PC-9 (cell line): Measurements from ENCODE around the gene BCKDHA. TPM values are rescaled to one million over a fixed set of nuclear protein-coding genes. Genes with fewer than 3 reads are reported as not detected.

Experiments
- BruUV-seq: library from RNA; stranded (reverse); fragments of 400-500 nt; replicated peaks from 2 replicates; lab custom pipeline; 2021; lab: Mats Ljungman, UMichigan
- CTCF ChIA-PET: fragments of 300-600 bp; sonication (Branson Sonifier 250); formaldehyde crosslinking; loops from one replicate; lab custom pipeline; 2022; ENCODE audit warnings: antibody characterized with exemption; lab: Charles Lee
- POLR2A ChIA-PET: fragments of 300-600 bp; sonication (Branson Sonifier 250); formaldehyde crosslinking; loops from one replicate; lab custom pipeline; 2022; ENCODE audit warnings: antibody characterized with exemption; ENCODE audit not compliant: unreplicated experiment; lab: Charles Lee
- DNase-seq, 2 experiments: peaks; one replicate each; pipeline versions ENCODE4 v3.0.0 to v3.0.0-alpha.2; 2015 to 2022; ENCODE audit warnings: mixed read lengths in 1 of 2
- H2AFZ ChIP-seq: fragments of 200-600 bp; sonication (generic); 2 replicates; pipeline ENCODE4 v1.8.1; 2017; ENCODE audit warnings: antibody characterized with exemption
- H3F3A ChIP-seq: fragments of 200-600 bp; sonication (generic); 2 replicates; pipeline ENCODE4 v1.8.1; 2017; ENCODE audit warnings: antibody characterized with exemption, mild to moderate bottlenecking, low read depth; ENCODE audit not compliant: insufficient read depth
- H3K27ac ChIP-seq: fragments of 200-600 bp; sonication (generic); 2 replicates; pipeline ENCODE4 v1.6.1; 2016; ENCODE audit warnings: mixed run types
- H3K27me3 ChIP-seq: fragments of 200-600 bp; sonication (generic); 2 replicates; pipeline ENCODE4 v1.6.1; 2016; ENCODE audit warnings: low read depth, mixed run types; ENCODE audit not compliant: insufficient read depth
- H3K36me3 ChIP-seq: fragments of 200-600 bp; sonication (generic); 2 replicates; pipeline ENCODE4 v1.6.1; 2016; ENCODE audit warnings: low read depth, mixed run types
- H3K4me1 ChIP-seq: fragments of 200-600 bp; sonication (generic); replicated peaks from 2 replicates; pipeline ENCODE4 v1.6.1; 2016; ENCODE audit warnings: mixed run types; ENCODE audit not compliant: insufficient read depth
- H3K4me2 ChIP-seq: fragments of 200-600 bp; sonication (generic); 2 replicates; pipeline ENCODE4 v1.6.1; 2017; ENCODE audit warnings: mixed run types
- H3K4me3 ChIP-seq: fragments of 200-600 bp; sonication (generic); 2 replicates; pipeline ENCODE4 v1.6.1; 2016; ENCODE audit warnings: mixed run types
- H3K79me2 ChIP-seq: fragments of 200-600 bp; sonication (generic); 2 replicates; pipeline ENCODE4 v1.6.1; 2017; ENCODE audit warnings: low read depth, mixed run types
- H3K9me2 ChIP-seq: fragments of 200-600 bp; sonication (generic); 2 replicates; pipeline ENCODE4 v1.8.1; 2017; ENCODE audit warnings: mild to moderate bottlenecking; ENCODE audit not compliant: insufficient read depth
- H3K9me3 ChIP-seq: fragments of 200-600 bp; sonication (generic); 2 replicates; pipeline ENCODE4 v1.8.1; 2016; ENCODE audit warnings: low read depth; ENCODE audit not compliant: insufficient read depth
- H4K20me1 ChIP-seq: fragments of 200-600 bp; sonication (generic); 2 replicates; pipeline ENCODE4 v1.8.1; 2017; ENCODE audit not compliant: insufficient read depth
- CTCF ChIP-seq: fragments of 200-600 bp; sonication (generic); conservative IDR thresholded peaks from 2 replicates; pipeline ENCODE4 v1.6.1; 2017; ENCODE audit warnings: mixed run types, antibody characterized with exemption, mild to moderate bottlenecking, moderate library complexity
- EZH2 ChIP-seq: fragments of 200-600 bp; sonication (generic); IDR thresholded peaks from 2 replicates; pipeline ENCODE4 v1.8.0; 2017; ENCODE audit warnings: antibody characterized with exemption, low read depth
- intact Hi-C: fragments of 100-400 bp; cut with micrococcal nuclease; formaldehyde crosslinking; loops from one replicate; pipeline ENCODE4 v1.10.0; 2022; ENCODE audit not compliant: unreplicated experiment
- total RNA-seq: library from RNA; stranded (reverse); gene quantifications from 2 replicates; pipeline ENCODE4 v1.2.3, GENCODE V29; 2021

Gene BCKDHA
- total RNA-seq, 1 experiment from 2014 or later, result 26.3 TPM

DNA sequence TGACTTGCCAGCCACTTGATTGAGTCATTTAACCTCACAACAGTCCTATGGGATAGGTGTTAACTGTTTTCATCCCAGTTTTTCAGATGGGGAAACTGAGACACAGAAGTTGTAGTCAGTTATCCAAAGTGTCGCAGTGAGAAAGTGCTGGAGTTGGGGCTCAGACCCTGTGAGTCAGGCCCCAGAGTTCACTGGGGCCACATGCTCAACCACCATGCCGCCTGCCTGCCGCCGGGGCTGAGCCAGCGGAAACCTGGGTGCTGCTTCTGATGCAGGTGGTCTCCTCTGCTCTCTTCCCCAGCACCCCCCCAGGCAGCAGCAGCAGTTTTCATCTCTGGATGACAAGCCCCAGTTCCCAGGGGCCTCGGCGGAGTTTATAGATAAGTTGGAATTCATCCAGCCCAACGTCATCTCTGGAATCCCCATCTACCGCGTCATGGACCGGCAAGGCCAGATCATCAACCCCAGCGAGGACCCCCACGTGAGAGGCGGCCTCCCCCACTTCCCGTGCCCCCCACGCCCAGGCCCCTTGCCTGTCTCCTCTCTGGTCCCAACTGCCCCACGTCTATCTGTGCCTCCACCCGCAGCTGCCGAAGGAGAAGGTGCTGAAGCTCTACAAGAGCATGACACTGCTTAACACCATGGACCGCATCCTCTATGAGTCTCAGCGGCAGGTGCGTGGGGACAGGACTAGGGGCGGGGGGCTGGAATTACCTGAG lies 12.9 kb downstream of the BCKDHA start:
- Histone ChIP-seq H3K9me3 (no peaks in the 10 kb centered on the region), H2AFZ (no peak overlapping the region), H3K27ac (no peak overlapping the region), H3K9me2 (no peaks in the 10 kb centered on the region), H3F3A (no peaks in the 10 kb centered on the region), H3K79me2 (no peaks in the 10 kb centered on the region), H3K36me3 (no peaks in the 10 kb centered on the region), H3K4me1 (peaks cover 9% of the 10 kb centered on the region), H3K4me2 (no peak overlapping the region), H4K20me1 (no peaks in the 10 kb centered on the region), H3K4me3 (no peak overlapping the region), H3K27me3 (no peaks in the 10 kb centered on the region)
- TF ChIP-seq CTCF (no peak), EZH2 (no peak)
- no TSS peak for BruUV-seq
- intact Hi-C loops, result no loop called here
- DNase-seq, result no peak
- CTCF ChIA-PET, result interaction anchor here (0.5 kb wide), 1 partner anchor 343 kb away, joined by 3 read pairs; no protein-coding TSS in a partner anchor
- POLR2A ChIA-PET, result interaction anchor here (1.2 kb wide), 1 partner anchor 29 kb away, joined by 6 read pairs; no protein-coding TSS in a partner anchor

DNA sequence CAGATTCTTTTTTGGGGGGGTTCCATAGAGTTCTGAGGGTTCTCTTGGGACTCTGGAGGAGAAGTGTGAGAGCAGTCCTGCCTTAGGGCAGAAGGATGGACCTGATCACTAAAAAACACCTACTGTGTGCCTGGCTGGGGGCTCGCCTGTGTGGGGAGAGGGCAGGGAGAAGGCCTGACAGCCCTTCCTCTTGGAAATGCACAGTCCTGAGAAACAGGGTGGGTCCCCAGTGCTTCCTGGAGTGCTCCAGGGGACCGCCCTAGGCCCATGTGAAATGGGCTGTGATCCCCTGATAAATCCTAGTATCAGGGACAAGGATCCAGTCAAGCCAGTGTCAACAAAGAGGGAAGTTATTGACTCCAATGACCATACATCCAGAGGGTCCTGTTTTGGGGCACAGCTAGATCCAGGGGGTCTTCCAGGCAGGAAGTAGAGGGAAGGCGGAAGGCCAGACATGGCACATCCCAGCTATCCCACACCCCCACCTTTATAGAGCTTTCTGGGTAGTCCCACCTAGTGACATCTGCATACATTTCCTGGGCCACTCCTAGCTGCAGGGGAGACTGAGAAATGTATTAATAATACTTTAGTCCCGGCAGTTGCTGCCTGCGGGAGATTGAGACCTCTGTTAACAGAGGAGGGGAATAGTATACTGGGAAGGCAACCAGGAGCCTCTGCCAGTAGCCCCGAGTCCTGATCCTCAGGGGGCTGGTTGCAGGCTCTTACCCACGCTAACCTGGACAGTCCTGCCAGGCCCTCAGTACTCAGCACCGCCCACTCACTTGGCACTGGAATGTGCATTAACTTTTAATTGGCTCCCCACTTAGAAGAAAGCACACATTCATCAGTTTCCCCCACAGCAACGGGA lies 13.7 kb downstream of the BCKDHA start:
- H3F3A ChIP-seq, result no peaks in the 10 kb centered on the region
- BruUV-seq, result no TSS peak
- no peaks in the 10 kb centered on the region for H3K36me3 ChIP-seq
- H3K4me3 ChIP-seq, result no peak overlapping the region
- no peak for TF ChIP-seq EZH2
- no peak for TF ChIP-seq CTCF
- H4K20me1 ChIP-seq, result no peaks in the 10 kb centered on the region
- H3K9me3 ChIP-seq, result no peaks in the 10 kb centered on the region
- ChIA-PET CTCF (no interaction called here), POLR2A (no interaction called here)
- no peak for DNase-seq
- no peak overlapping the region for H3K4me2 ChIP-seq
- no peak overlapping the region for H2AFZ ChIP-seq
- H3K4me1 ChIP-seq, result peaks cover 9% of the 10 kb centered on the region
- intact Hi-C loops, result no loop called here
- H3K9me2 ChIP-seq, result no peaks in the 10 kb centered on the region
- H3K79me2 ChIP-seq, result no peaks in the 10 kb centered on the region
- H3K27ac ChIP-seq, result no peak overlapping the region
- no peaks in the 10 kb centered on the region for H3K27me3 ChIP-seq

DNA sequence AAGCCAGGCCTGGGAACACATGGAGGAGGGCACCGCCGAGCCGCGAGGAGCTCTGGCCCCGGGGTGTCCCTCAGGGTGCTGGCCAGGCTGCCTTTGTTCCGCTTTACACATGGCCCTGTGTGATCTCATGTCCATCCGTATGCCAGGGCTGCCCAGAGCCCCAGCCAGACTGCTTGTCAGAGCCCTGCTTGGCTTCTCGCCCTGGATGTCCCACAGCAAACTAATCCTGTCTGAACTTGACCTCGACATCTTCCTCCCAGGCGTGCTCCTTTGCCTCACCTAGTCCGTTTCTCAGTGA lies 14.3 kb downstream of the BCKDHA start:
- Histone ChIP-seq H3F3A (no peaks in the 10 kb centered on the region), H3K9me3 (no peaks in the 10 kb centered on the region), H3K4me2 (no peak overlapping the region), H4K20me1 (no peaks in the 10 kb centered on the region), H3K27ac (no peak overlapping the region), H3K4me1 (peaks cover 9% of the 10 kb centered on the region), H3K36me3 (no peaks in the 10 kb centered on the region), H2AFZ (no peak overlapping the region), H3K27me3 (no peaks in the 10 kb centered on the region), H3K79me2 (no peaks in the 10 kb centered on the region), H3K9me2 (no peaks in the 10 kb centered on the region), H3K4me3 (no peak overlapping the region)
- TF ChIP-seq CTCF (no peak), EZH2 (no peak)
- DNase-seq, result no peak
- CTCF ChIA-PET, result no interaction called here
- no TSS peak for BruUV-seq
- POLR2A ChIA-PET, result no interaction called here
- intact Hi-C loops, result no loop called here
